PC-9 (cell line): ENCODE results near the gene HSPA12B. TPM values are rescaled to one million over a fixed set of nuclear protein-coding genes. Genes with fewer than 3 reads are reported as not detected.

ENCODE experiments used
- BruUV-seq: library from RNA; stranded (reverse); fragments of 400-500 nt; replicated peaks from 2 replicates; lab custom pipeline; 2021; lab: Mats Ljungman, UMichigan
- CTCF ChIA-PET: fragments of 300-600 bp; sonication (Branson Sonifier 250); formaldehyde crosslinking; loops from one replicate; lab custom pipeline; 2022; ENCODE audit warnings: antibody characterized with exemption; lab: Charles Lee
- POLR2A ChIA-PET: fragments of 300-600 bp; sonication (Branson Sonifier 250); formaldehyde crosslinking; loops from one replicate; lab custom pipeline; 2022; ENCODE audit warnings: antibody characterized with exemption; ENCODE audit not compliant: unreplicated experiment; lab: Charles Lee
- DNase-seq, 2 experiments: peaks; one replicate each; pipeline versions ENCODE4 v3.0.0 to v3.0.0-alpha.2; 2015 to 2022; ENCODE audit warnings: mixed read lengths in 1 of 2
- H2AFZ ChIP-seq: fragments of 200-600 bp; sonication (generic); 2 replicates; pipeline ENCODE4 v1.8.1; 2017; ENCODE audit warnings: antibody characterized with exemption
- H3F3A ChIP-seq: fragments of 200-600 bp; sonication (generic); 2 replicates; pipeline ENCODE4 v1.8.1; 2017; ENCODE audit warnings: antibody characterized with exemption, mild to moderate bottlenecking, low read depth; ENCODE audit not compliant: insufficient read depth
- H3K27ac ChIP-seq: fragments of 200-600 bp; sonication (generic); 2 replicates; pipeline ENCODE4 v1.6.1; 2016; ENCODE audit warnings: mixed run types
- H3K27me3 ChIP-seq: fragments of 200-600 bp; sonication (generic); 2 replicates; pipeline ENCODE4 v1.6.1; 2016; ENCODE audit warnings: low read depth, mixed run types; ENCODE audit not compliant: insufficient read depth
- H3K36me3 ChIP-seq: fragments of 200-600 bp; sonication (generic); 2 replicates; pipeline ENCODE4 v1.6.1; 2016; ENCODE audit warnings: low read depth, mixed run types
- H3K4me1 ChIP-seq: fragments of 200-600 bp; sonication (generic); replicated peaks from 2 replicates; pipeline ENCODE4 v1.6.1; 2016; ENCODE audit warnings: mixed run types; ENCODE audit not compliant: insufficient read depth
- H3K4me2 ChIP-seq: fragments of 200-600 bp; sonication (generic); 2 replicates; pipeline ENCODE4 v1.6.1; 2017; ENCODE audit warnings: mixed run types
- H3K4me3 ChIP-seq: fragments of 200-600 bp; sonication (generic); 2 replicates; pipeline ENCODE4 v1.6.1; 2016; ENCODE audit warnings: mixed run types
- H3K79me2 ChIP-seq: fragments of 200-600 bp; sonication (generic); 2 replicates; pipeline ENCODE4 v1.6.1; 2017; ENCODE audit warnings: low read depth, mixed run types
- H3K9me2 ChIP-seq: fragments of 200-600 bp; sonication (generic); 2 replicates; pipeline ENCODE4 v1.8.1; 2017; ENCODE audit warnings: mild to moderate bottlenecking; ENCODE audit not compliant: insufficient read depth
- H3K9me3 ChIP-seq: fragments of 200-600 bp; sonication (generic); 2 replicates; pipeline ENCODE4 v1.8.1; 2016; ENCODE audit warnings: low read depth; ENCODE audit not compliant: insufficient read depth
- H4K20me1 ChIP-seq: fragments of 200-600 bp; sonication (generic); 2 replicates; pipeline ENCODE4 v1.8.1; 2017; ENCODE audit not compliant: insufficient read depth
- EZH2 ChIP-seq: fragments of 200-600 bp; sonication (generic); IDR thresholded peaks from 2 replicates; pipeline ENCODE4 v1.8.0; 2017; ENCODE audit warnings: antibody characterized with exemption, low read depth
- intact Hi-C: fragments of 100-400 bp; cut with micrococcal nuclease; formaldehyde crosslinking; loops from one replicate; pipeline ENCODE4 v1.10.0; 2022; ENCODE audit not compliant: unreplicated experiment
- total RNA-seq: library from RNA; stranded (reverse); gene quantifications from 2 replicates; pipeline ENCODE4 v1.2.3, GENCODE V29; 2021
- TF ChIP-seq, protein P1 (sequence below): fragments of 200-600 bp; sonication (generic); conservative IDR thresholded peaks from 2 replicates; pipeline ENCODE4 v1.6.1; 2017; ENCODE audit warnings: mixed run types, antibody characterized with exemption, mild to moderate bottlenecking, moderate library complexity

The HSPA12B gene
- total RNA-seq, 1 experiment from 2014 or later: not detected

- Histone ChIP-seq H3K79me2 (no peaks in the 10 kb centered on the region), H2AFZ (no peak within 1 kb of the TSS), H3K27me3 (no peaks in the 10 kb centered on the region), H3K4me3 (no peak within 1 kb of the TSS), H3K36me3 (no peaks in the 10 kb centered on the region), H3K9me3 (no peaks in the 10 kb centered on the region), H4K20me1 (no peaks in the 10 kb centered on the region), H3K27ac (no peak within 1 kb of the TSS), H3K4me1 (no peaks in the 10 kb centered on the region), H3K9me2 (no peaks in the 10 kb centered on the region), H3F3A (no peaks in the 10 kb centered on the region), H3K4me2 (no peak within 1 kb of the TSS)
- no peak for TF ChIP-seq EZH2
- TF ChIP-seq, protein P1, sequence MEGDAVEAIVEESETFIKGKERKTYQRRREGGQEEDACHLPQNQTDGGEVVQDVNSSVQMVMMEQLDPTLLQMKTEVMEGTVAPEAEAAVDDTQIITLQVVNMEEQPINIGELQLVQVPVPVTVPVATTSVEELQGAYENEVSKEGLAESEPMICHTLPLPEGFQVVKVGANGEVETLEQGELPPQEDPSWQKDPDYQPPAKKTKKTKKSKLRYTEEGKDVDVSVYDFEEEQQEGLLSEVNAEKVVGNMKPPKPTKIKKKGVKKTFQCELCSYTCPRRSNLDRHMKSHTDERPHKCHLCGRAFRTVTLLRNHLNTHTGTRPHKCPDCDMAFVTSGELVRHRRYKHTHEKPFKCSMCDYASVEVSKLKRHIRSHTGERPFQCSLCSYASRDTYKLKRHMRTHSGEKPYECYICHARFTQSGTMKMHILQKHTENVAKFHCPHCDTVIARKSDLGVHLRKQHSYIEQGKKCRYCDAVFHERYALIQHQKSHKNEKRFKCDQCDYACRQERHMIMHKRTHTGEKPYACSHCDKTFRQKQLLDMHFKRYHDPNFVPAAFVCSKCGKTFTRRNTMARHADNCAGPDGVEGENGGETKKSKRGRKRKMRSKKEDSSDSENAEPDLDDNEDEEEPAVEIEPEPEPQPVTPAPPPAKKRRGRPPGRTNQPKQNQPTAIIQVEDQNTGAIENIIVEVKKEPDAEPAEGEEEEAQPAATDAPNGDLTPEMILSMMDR: no peak
- BruUV-seq: no TSS peak
- no peak for DNase-seq
- CTCF ChIA-PET: interaction anchor here (2.6 kb wide), 1 partner anchor 149 kb away, joined by 14 read pairs; no protein-coding TSS in a partner anchor
- POLR2A ChIA-PET: no interaction called here
- intact Hi-C loops: loop anchor here (10.0 kb wide), 1 partner anchor 132 kb away; the partner anchor contains the start of gene MAVS
Observed at GRCh38 chr20:3712279-3712873, 20.1 kb upstream of the HSPA12B start, which contains the start of gene SIGLEC1. Gene SIGLEC1 (minus strand): TSS chr20:3712600. CDS start chr20:3707128, 5,472 bp downstream.

DNA sequence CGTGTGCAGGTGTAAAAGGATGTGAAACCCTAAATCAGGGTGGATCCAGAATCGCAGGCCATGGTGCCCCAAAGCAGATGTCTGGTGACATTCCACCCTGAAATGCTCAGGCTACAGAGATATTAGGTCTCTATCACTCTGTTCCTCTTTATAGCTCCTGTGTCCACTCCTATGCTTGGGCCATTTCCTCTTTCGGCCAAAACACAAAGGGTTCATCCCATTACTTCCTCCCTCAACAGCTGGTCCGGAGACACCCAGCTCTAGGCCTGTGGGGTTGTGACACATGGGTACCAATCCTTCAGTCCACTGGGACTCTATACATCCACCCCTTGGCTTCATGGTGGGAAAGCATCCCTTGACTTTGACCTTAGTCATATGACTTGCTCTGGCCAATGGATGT lies 18.4 kb upstream of the HSPA12B start:
- no peaks in the 10 kb centered on the region for H4K20me1 ChIP-seq
- DNase-seq: no peak
- no peak overlapping the region for H3K27ac ChIP-seq
- H3K9me3 ChIP-seq: no peaks in the 10 kb centered on the region
- no peaks in the 10 kb centered on the region for H3K79me2 ChIP-seq
- no peaks in the 10 kb centered on the region for H3K9me2 ChIP-seq
- TF ChIP-seq, protein P1: no peak
- no peak for TF ChIP-seq EZH2
- CTCF ChIA-PET: interaction anchor here (0.7 kb wide), 1 partner anchor 84 kb away, joined by 3 read pairs; no protein-coding TSS in a partner anchor
- POLR2A ChIA-PET: no interaction called here
- H3F3A ChIP-seq: no peaks in the 10 kb centered on the region
- no peak overlapping the region for H2AFZ ChIP-seq
- intact Hi-C loops: loop anchor here (10.0 kb wide), 1 partner anchor 131 kb away; the partner anchor contains the start of gene MAVS
- no peak overlapping the region for H3K4me2 ChIP-seq
- H3K27me3 ChIP-seq: no peaks in the 10 kb centered on the region
- BruUV-seq: no TSS peak
- H3K4me1 ChIP-seq: no peaks in the 10 kb centered on the region
- no peak overlapping the region for H3K4me3 ChIP-seq
- no peaks in the 10 kb centered on the region for H3K36me3 ChIP-seq

DNA sequence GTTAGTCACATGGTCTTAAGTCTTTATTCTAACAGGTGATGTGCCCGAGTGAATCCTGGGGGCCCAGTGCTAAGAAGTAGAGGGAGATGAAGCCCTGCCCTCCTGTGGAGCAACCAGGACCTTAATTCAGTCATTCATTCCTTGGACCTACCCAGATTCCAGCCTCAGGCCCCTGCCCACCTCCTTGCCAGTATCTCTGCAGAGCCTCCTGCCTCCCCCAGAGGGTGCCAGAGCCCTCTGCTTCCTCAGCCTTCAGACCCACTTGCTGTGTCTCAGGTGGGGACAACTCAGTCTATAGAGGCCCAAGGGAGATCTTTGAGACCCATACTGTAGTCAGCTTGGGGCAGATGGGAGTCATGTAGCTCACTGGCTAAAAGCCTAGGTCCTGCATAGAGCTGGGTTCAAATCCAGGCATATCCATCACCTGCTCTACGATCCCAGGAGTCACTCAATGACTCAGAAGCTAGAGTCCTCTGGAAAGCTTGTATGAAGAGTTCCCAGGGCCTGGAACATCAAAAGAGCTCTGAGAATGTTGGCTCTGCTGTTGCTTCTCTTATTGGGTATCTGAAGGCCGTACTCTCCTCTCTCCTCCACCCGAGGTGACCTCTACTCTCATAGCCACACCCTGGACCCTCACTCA lies 16.2 kb upstream of the HSPA12B start:
- DNase-seq: peak in 1 of 2 experiments; percentile 51
- no peaks in the 10 kb centered on the region for H3K36me3 ChIP-seq
- H3K9me3 ChIP-seq: no peaks in the 10 kb centered on the region
- no peaks in the 10 kb centered on the region for H4K20me1 ChIP-seq
- no peaks in the 10 kb centered on the region for H3F3A ChIP-seq
- no peak overlapping the region for H3K27ac ChIP-seq
- H3K9me2 ChIP-seq: no peaks in the 10 kb centered on the region
- POLR2A ChIA-PET: no interaction called here
- no TSS peak for BruUV-seq
- no peaks in the 10 kb centered on the region for H3K4me1 ChIP-seq
- H3K27me3 ChIP-seq: peaks cover 6% of the 10 kb centered on the region; the same call in 1 of the 2 replicates
- CTCF ChIA-PET: interaction anchor here (0.5 to 0.7 kb wide), 3 partner anchors 86 to 1489 kb away, joined by 3 to 8 read pairs (median 5); no protein-coding TSS in a partner anchor
- H3K4me2 ChIP-seq: no peak overlapping the region
- no peak overlapping the region for H3K4me3 ChIP-seq
- H2AFZ ChIP-seq: no peak overlapping the region
- intact Hi-C loops: loop anchor here (1.0 to 10.0 kb wide), 3 partner anchors 65 to 298 kb away; partner anchors contain the start of genes MAVS and SPEF1
- no peaks in the 10 kb centered on the region for H3K79me2 ChIP-seq
- no peak for TF ChIP-seq EZH2
- TF ChIP-seq, protein P1: peak; percentile 76
